ENCODE data around the gene CITED2. TPM values are rescaled to one million over a fixed set of nuclear protein-coding genes. Genes with fewer than 3 reads are reported as not detected.
A peak's percentile ranks its signal among the peaks of the same experiment; 100 is the strongest.

The CITED2 gene, protein sequence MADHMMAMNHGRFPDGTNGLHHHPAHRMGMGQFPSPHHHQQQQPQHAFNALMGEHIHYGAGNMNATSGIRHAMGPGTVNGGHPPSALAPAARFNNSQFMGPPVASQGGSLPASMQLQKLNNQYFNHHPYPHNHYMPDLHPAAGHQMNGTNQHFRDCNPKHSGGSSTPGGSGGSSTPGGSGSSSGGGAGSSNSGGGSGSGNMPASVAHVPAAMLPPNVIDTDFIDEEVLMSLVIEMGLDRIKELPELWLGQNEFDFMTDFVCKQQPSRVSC
- total RNA-seq (2014; rRNA removed; shearing (Covaris generic)) (1,051 and 1,192 TPM in 2 replicates), polyA plus RNA-seq (2016; fragmentation: Nextera tagmentation; extraction: Ambion mirVana) (644 and 672 TPM in 2 replicates)

DNA sequence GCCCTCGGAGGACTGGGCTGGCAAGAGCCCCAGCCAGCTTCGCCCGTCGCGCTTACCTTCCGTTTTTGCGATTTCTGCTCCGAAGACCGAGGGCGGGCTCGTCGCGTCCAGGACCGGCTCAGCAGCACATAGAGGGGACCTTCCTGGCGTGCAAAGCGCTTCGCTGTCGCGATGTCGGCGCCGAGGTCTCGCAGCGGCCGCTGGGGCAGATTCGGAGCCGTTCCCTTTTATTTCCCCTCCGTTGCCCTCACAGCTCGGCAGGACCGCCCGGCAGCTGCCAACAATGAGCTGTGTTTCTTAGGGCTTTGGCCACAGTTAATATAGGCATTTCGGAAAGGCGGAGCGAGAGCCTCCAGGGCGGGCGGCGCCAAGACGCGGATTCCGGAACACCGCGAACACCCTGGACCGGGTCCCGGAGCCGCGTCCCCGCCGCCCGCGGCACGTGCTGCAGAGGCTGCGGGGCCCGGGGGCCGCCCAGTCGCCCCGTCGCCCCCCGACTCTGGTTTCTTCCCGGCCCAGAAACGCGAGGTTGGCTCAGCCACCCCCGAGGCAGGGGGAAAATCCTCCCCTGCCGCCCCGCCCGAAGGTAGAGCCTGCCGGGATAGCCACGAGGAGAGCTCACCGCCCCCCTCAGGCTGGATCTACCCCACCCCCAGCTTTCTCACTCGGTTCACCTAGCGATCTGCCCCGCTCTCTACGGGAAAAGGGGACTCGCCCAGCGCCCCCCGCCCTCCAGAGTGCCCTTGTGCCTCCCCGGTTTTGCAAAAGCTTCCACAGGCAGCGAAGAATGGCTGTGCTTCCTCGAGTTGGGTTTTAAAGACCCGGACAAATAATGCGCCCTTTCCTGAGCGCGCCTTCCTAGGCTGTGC, at the start of gene CITED2:
Gene CITED2 (minus strand): TSS at position 292 of the 869 bp plus-strand sequence. CDS start 704 bp downstream, outside the sequence.
- Histone ChIP-seq H3K36me3 (ENCODE audit: low read depth) (peaks cover 29% of the 10 kb centered on the region), H2AFZ (peak within 1 kb of the TSS; percentile 83), H4K20me1 (ENCODE audit: insufficient read depth) (peaks cover 5% of the 10 kb centered on the region; the same call in 1 of the 2 replicates), H3K9me3 (ENCODE audit: low read depth) (no peaks in the 10 kb centered on the region), H3K4me1 (ENCODE audit: insufficient read depth) (peaks cover 27% of the 10 kb centered on the region), H3F3A (ENCODE audit: insufficient read depth) (peaks cover 54% of the 10 kb centered on the region), H3K4me2 (ENCODE audit: unreplicated experiment) (peak within 1 kb of the TSS; percentile 95), H3K9me2 (ENCODE audit: insufficient read depth) (no peaks in the 10 kb centered on the region), H3K79me2 (ENCODE audit: insufficient read depth) (peaks cover 52% of the 10 kb centered on the region), H3K27me3 (replicated peaks; ENCODE audit: insufficient read depth) (no peaks in the 10 kb centered on the region), H3K4me3 (peak within 1 kb of the TSS; percentile 97), H3K9ac (peak within 1 kb of the TSS; percentile 97), H3K27ac (peak within 1 kb of the TSS; percentile 91)
- in situ Hi-C loops (cut with MboI), result loop anchor here (10.0 to 25.0 kb wide), 3 partner anchors 220 to 680 kb away; no protein-coding TSS in a partner anchor
- WGBS, 2 experiments (ENCODE audit: low coverage in 1 of 2, low lambda C conversion rate in 2 of 2, missing lambda C conversion rate in 2 of 2), result 1 to 2% methylated on average over 67 to 78 of the region's 82 CpGs
- TF ChIP-seq EZH2phosphoT487 (IDR thresholded peaks at IDR 0.05; ENCODE audit: insufficient read depth, low read depth), result no peak
- no peak for TF ChIP-seq EZH2 (IDR thresholded peaks at IDR 0.05; ENCODE audit: insufficient read depth, poor library complexity, severe bottlenecking)
- peak; percentile 98 for DNase-seq

DNA sequence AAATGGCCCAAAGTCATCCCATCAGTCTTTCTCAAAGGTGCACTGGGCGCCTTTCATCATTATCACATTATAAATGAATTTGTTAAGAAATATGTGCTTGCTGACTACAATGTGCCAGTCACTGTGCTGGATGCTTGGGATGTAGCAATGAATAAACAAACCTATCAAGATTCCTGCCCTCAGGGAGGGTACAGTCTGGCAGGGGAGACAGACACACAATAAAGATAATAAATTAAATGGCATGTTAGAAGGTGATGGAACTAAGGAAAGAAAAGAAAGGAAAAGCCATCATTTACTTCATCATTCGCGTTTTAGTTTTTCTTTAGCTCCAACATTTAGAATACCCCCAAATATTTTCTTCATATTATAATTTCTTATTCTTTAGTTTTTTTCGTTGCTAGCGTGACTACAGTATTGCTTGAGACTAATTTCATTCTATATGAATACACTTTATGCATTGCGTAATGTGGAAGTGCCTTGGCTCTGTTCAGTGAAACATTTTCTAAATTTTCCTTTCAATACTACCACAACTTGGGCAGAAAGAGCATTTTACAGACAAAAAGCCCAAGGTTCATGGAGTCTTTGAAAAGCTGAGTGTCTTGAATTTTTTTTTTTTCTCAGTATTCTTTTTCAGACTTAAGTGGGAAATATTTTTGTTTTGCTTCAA, 48.7 kb upstream of the CITED2 start:
- no peak overlapping the region for H3K9ac ChIP-seq

DNA sequence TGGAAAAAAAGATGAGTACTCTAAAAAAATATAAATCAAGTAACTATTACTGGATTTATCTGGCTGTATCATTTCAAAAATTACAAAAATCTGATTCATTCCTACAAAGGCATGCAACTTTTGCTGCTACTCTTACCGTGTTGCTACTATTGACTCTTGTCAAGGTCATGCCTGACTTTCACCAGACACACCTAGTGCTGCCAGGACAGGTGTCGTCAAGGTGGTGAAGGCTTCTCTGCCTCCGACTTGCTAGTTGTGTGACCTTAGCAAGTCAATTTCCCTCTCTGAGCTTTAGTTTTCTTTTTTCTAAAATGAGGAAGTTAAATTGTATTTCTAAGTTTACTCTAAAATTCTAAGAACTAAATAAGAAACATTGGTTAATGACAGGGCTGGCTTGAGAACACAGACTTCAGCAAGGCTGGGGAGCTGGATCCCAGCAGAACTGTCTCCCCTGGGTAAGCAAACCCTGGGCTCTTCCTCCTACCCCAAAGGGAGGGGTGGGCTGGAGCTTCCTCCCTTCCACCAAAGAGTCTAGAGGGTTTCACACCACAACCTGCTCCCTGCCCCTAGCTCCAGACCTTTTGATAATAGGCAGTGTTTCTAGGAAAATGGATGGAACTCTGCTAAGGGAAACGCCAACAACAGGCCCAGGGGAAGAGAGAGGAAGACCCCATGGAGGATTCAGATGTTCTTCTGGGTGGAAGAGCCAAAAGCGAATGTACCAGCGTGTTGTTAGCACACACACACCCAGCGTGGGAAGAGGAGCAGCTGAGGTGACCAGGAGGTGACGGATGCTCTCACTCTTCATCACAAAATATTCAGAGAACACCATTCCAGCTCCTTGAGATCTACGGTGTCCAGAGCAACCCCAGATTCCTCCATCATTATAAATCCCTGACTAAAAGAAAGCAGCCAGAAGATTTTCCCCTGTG, 47.9 kb upstream of the CITED2 start:
- H3K9me2 ChIP-seq (ENCODE audit: insufficient read depth), result no peaks in the 10 kb centered on the region
- no peaks in the 10 kb centered on the region for H3K36me3 ChIP-seq (ENCODE audit: low read depth)
- no peaks in the 10 kb centered on the region for H3K79me2 ChIP-seq (ENCODE audit: insufficient read depth)
- H3K9me3 ChIP-seq (ENCODE audit: low read depth), result no peaks in the 10 kb centered on the region
- no peaks in the 10 kb centered on the region for H3K27me3 ChIP-seq (replicated peaks; ENCODE audit: insufficient read depth)
- no peak for TF ChIP-seq EZH2phosphoT487 (IDR thresholded peaks at IDR 0.05; ENCODE audit: insufficient read depth, low read depth)
- TF ChIP-seq EZH2 (IDR thresholded peaks at IDR 0.05; ENCODE audit: insufficient read depth, poor library complexity, severe bottlenecking), result no peak
- H3K27ac ChIP-seq, result no peak overlapping the region
- no peak overlapping the region for H2AFZ ChIP-seq
- no peak overlapping the region for H3K4me2 ChIP-seq (ENCODE audit: unreplicated experiment)
- in situ Hi-C loops (cut with MboI), result no loop called here
- no peak overlapping the region for H3K9ac ChIP-seq
- H3K4me1 ChIP-seq (ENCODE audit: insufficient read depth), result no peaks in the 10 kb centered on the region
- WGBS, 2 experiments (ENCODE audit: low coverage in 1 of 2, low lambda C conversion rate in 2 of 2, missing lambda C conversion rate in 2 of 2), result 84 to 86% methylated on average over 9 of the region's 9 CpGs
- H3F3A ChIP-seq (ENCODE audit: insufficient read depth), result no peaks in the 10 kb centered on the region
- H4K20me1 ChIP-seq (ENCODE audit: insufficient read depth), result no peaks in the 10 kb centered on the region
- DNase-seq, result no peak
- H3K4me3 ChIP-seq, result no peak overlapping the region

More for the DNA sequence above, 48.7 kb upstream of the CITED2 start:
- TF ChIP-seq EZH2phosphoT487 (IDR thresholded peaks at IDR 0.05; ENCODE audit: insufficient read depth, low read depth), result no peak
- TF ChIP-seq EZH2 (IDR thresholded peaks at IDR 0.05; ENCODE audit: insufficient read depth, poor library complexity, severe bottlenecking), result no peak
- Histone ChIP-seq H3K9me3 (ENCODE audit: low read depth) (no peaks in the 10 kb centered on the region), H3K4me3 (no peak overlapping the region), H3K9me2 (ENCODE audit: insufficient read depth) (no peaks in the 10 kb centered on the region), H3K36me3 (ENCODE audit: low read depth) (no peaks in the 10 kb centered on the region), H3K4me1 (ENCODE audit: insufficient read depth) (no peaks in the 10 kb centered on the region), H3K27ac (no peak overlapping the region), H3K4me2 (ENCODE audit: unreplicated experiment) (no peak overlapping the region), H3F3A (ENCODE audit: insufficient read depth) (no peaks in the 10 kb centered on the region), H2AFZ (no peak overlapping the region), H4K20me1 (ENCODE audit: insufficient read depth) (no peaks in the 10 kb centered on the region), H3K27me3 (replicated peaks; ENCODE audit: insufficient read depth) (no peaks in the 10 kb centered on the region), H3K79me2 (ENCODE audit: insufficient read depth) (no peaks in the 10 kb centered on the region)
- in situ Hi-C loops (cut with MboI), result no loop called here
- DNase-seq, result no peak
- WGBS, 2 experiments (ENCODE audit: low coverage in 1 of 2, low lambda C conversion rate in 2 of 2, missing lambda C conversion rate in 2 of 2), result 87% methylated on average over 6 of the region's 6 CpGs
